NCI-H526 (cell line): ENCODE results near the gene EGFR.

Source experiments
- DNase-seq, 2 experiments: peaks; one replicate each; lab custom pipeline; 2025; lab: John Stamatoyannopoulos, UW

Gene EGFR

GRCh38 chr7:55212838-55213237 is 194.0 kb downstream of the EGFR start:
- DNase-seq: no peak

GRCh38 chr7:55214707-55215106 is 195.9 kb downstream of the EGFR start:
- no peak for DNase-seq

GRCh38 chr7:55223023-55223422 is 204.2 kb downstream of the EGFR start:
- DNase-seq: no peak

- DNase-seq: no peak
Measured at GRCh38 chr7:55224111-55224510, 205.3 kb downstream of the EGFR start.

GRCh38 chr7:55224810-55225209 is 206.0 kb downstream of the EGFR start:
- no peak for DNase-seq

- DNase-seq: no peak
Measured at GRCh38 chr7:55230014-55230413, 211.2 kb downstream of the EGFR start.

- no peak for DNase-seq
Measured at GRCh38 chr7:55231736-55232280, 213.0 kb downstream of the EGFR start.

GRCh38 chr7:55233001-55233400 is 214.2 kb downstream of the EGFR start:
- DNase-seq: no peak

- DNase-seq: no peak
Measured at GRCh38 chr7:55234408-55234807, 215.6 kb downstream of the EGFR start.

GRCh38 chr7:55235115-55235514 is 216.3 kb downstream of the EGFR start:
- DNase-seq: no peak

- no peak for DNase-seq
Measured at GRCh38 chr7:55235801-55236200, 217.0 kb downstream of the EGFR start.

GRCh38 chr7:55236476-55236875 is 217.7 kb downstream of the EGFR start:
- DNase-seq: no peak

GRCh38 chr7:55237156-55237893 is 218.5 kb downstream of the EGFR start:
- no peak for DNase-seq

GRCh38 chr7:55239406-55239805 is 220.6 kb downstream of the EGFR start:
- DNase-seq: no peak

- no peak for DNase-seq
Measured at GRCh38 chr7:55240418-55241142, 221.8 kb downstream of the EGFR start.

GRCh38 chr7:55241958-55242357 is 223.1 kb downstream of the EGFR start:
- DNase-seq: no peak

- no peak for DNase-seq
Measured at GRCh38 chr7:55242613-55243012, 223.8 kb downstream of the EGFR start.

- DNase-seq: no peak
Measured at GRCh38 chr7:55244006-55244745, 225.4 kb downstream of the EGFR start.

GRCh38 chr7:55245271-55245723 is 226.5 kb downstream of the EGFR start:
- DNase-seq: no peak

GRCh38 chr7:55246171-55246570 is 227.4 kb downstream of the EGFR start:
- DNase-seq: no peak

GRCh38 chr7:55247428-55247827 is 228.6 kb downstream of the EGFR start:
- DNase-seq: no peak

GRCh38 chr7:55248526-55248925 is 229.7 kb downstream of the EGFR start:
- DNase-seq: no peak

GRCh38 chr7:55249332-55249731 is 230.5 kb downstream of the EGFR start:
- no peak for DNase-seq
